NCI-H146 (cell line): Measurements from ENCODE around the gene TPT1.

Experiments used
- DNase-seq: peaks from one replicate; lab custom pipeline; 2025; lab: John Stamatoyannopoulos, UW

The TPT1 gene

GRCh38 chr13:45333977-45334922 is 6.7 kb downstream of the TPT1 start:
- no peak for DNase-seq

GRCh38 chr13:45333251-45333976 is 7.6 kb downstream of the TPT1 start:
- DNase-seq: no peak

- no peak for DNase-seq
Observed at GRCh38 chr13:45332831-45333219, 8.2 kb downstream of the TPT1 start.

- no peak for DNase-seq
Observed at GRCh38 chr13:45332036-45332830, 8.8 kb downstream of the TPT1 start.

GRCh38 chr13:45331692-45332035 is 9.3 kb downstream of the TPT1 start:
- DNase-seq: no peak

- DNase-seq: no peak
Observed at GRCh38 chr13:45331123-45331619, 9.8 kb downstream of the TPT1 start.

- DNase-seq: no peak
Observed at GRCh38 chr13:45328661-45329111, 12.3 kb downstream of the TPT1 start.

GRCh38 chr13:45327253-45327955 is 13.6 kb downstream of the TPT1 start:
- no peak for DNase-seq

- DNase-seq: no peak
Observed at GRCh38 chr13:45325806-45326205, 15.2 kb downstream of the TPT1 start.

GRCh38 chr13:45320876-45321629 is 19.9 kb downstream of the TPT1 start:
- no peak for DNase-seq

- DNase-seq: no peak
Observed at GRCh38 chr13:45316996-45317395, 24.0 kb downstream of the TPT1 start.

- no peak for DNase-seq
Observed at GRCh38 chr13:45316338-45316737, 24.6 kb downstream of the TPT1 start.

- DNase-seq: no peak
Observed at GRCh38 chr13:45315520-45316167, 25.3 kb downstream of the TPT1 start.

GRCh38 chr13:45314822-45315221 is 26.2 kb downstream of the TPT1 start:
- no peak for DNase-seq

- peak; percentile 60 for DNase-seq
Observed at GRCh38 chr13:45310341-45311131, 30.4 kb downstream of the TPT1 start.

- DNase-seq: no peak
Observed at GRCh38 chr13:45306966-45307365, 34.0 kb downstream of the TPT1 start.

GRCh38 chr13:45305079-45305478 is 35.9 kb downstream of the TPT1 start:
- no peak for DNase-seq

GRCh38 chr13:45303866-45304265 is 37.1 kb downstream of the TPT1 start:
- no peak for DNase-seq

GRCh38 chr13:45303026-45303425 is 38.0 kb downstream of the TPT1 start:
- DNase-seq: no peak
